NB4 (cell line): ENCODE measurements around the gene HESX1.

Source experiments
- DNase-seq: peaks from one replicate; pipeline ENCODE4 v3.0.0; 2010; ENCODE audit warnings: low read depth
- H3K4me3 ChIP-seq: one replicate; pipeline ENCODE4 v1.5.1; 2011; ENCODE audit warnings: mild to moderate bottlenecking, low read depth, low read length, moderate library complexity
- MYC ChIP-seq: IDR thresholded peaks from 2 replicates; pipeline ENCODE4 v1.6.1; 2011; ENCODE audit warnings: low read depth, low read length
- POLR2A ChIP-seq: IDR thresholded peaks from 2 replicates; pipeline ENCODE4 v1.6.1; 2011; ENCODE audit warnings: mild to moderate bottlenecking; ENCODE audit not compliant: insufficient read length; ENCODE audit errors: extremely low read depth
- TF ChIP-seq, protein P1 (sequence below): IDR thresholded peaks from one replicate; pipeline ENCODE4 v1.5.1; 2012; ENCODE audit warnings: low read depth, low read length
- TF ChIP-seq, protein P2 (sequence below): IDR thresholded peaks from 2 replicates; pipeline ENCODE4 v1.6.1; 2011; ENCODE audit warnings: low read depth, low read length

Gene HESX1

DNA sequence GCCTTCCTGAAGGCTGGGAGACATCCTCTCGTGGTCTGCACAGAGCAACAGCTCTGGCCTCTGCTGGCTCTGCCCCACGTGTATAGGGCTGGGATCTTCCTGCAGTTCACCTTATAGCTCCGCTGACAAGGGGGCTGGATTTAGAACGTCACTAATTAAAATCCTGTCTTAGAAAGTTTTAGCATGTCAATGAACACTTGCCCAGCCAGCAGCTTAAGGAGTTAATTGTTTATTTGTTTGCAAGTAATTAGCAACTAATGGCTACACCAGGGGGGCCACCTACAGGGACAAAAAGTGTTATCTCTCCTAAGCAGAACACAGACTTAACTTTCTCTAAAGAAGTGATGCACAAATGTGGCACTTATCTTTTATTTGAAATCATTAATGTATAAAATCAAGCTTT, at the start of gene HESX1:
TSS of gene HESX1 (minus strand) at position 84 of the 403 bp plus-strand sequence. CDS start at position 24, 60 bp downstream.
- H3K4me3 ChIP-seq, result no peak within 1 kb of the TSS
- TF ChIP-seq, protein P1, sequence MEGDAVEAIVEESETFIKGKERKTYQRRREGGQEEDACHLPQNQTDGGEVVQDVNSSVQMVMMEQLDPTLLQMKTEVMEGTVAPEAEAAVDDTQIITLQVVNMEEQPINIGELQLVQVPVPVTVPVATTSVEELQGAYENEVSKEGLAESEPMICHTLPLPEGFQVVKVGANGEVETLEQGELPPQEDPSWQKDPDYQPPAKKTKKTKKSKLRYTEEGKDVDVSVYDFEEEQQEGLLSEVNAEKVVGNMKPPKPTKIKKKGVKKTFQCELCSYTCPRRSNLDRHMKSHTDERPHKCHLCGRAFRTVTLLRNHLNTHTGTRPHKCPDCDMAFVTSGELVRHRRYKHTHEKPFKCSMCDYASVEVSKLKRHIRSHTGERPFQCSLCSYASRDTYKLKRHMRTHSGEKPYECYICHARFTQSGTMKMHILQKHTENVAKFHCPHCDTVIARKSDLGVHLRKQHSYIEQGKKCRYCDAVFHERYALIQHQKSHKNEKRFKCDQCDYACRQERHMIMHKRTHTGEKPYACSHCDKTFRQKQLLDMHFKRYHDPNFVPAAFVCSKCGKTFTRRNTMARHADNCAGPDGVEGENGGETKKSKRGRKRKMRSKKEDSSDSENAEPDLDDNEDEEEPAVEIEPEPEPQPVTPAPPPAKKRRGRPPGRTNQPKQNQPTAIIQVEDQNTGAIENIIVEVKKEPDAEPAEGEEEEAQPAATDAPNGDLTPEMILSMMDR, result no peak
- no peak for TF ChIP-seq MYC
- no peak for DNase-seq

DNA sequence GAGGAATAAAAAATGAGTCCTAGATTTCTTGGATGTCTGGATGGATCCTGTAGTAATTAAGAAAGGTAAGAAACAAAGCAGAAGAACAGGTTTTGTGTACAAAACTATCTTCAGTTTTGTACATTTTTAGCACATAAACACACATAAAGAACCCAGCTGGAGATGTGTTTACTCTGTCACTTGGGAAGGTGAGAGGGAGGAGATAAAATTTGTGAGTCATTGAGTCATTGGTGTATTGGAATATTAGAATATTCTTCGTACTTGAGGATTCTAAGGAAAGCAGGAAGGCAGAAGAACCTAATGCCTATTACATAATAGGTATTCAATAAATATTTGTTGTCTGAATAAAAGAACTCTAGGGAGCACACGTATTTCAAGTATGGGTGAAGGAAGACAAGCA, 45.2 kb upstream of the HESX1 start:
- no peak overlapping the region for H3K4me3 ChIP-seq
- TF ChIP-seq MYC, result no peak
- no peak for TF ChIP-seq POLR2A
- TF ChIP-seq, protein P2, sequence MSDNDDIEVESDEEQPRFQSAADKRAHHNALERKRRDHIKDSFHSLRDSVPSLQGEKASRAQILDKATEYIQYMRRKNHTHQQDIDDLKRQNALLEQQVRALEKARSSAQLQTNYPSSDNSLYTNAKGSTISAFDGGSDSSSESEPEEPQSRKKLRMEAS, result no peak
- TF ChIP-seq, protein P1, result no peak
- no peak for DNase-seq

DNA sequence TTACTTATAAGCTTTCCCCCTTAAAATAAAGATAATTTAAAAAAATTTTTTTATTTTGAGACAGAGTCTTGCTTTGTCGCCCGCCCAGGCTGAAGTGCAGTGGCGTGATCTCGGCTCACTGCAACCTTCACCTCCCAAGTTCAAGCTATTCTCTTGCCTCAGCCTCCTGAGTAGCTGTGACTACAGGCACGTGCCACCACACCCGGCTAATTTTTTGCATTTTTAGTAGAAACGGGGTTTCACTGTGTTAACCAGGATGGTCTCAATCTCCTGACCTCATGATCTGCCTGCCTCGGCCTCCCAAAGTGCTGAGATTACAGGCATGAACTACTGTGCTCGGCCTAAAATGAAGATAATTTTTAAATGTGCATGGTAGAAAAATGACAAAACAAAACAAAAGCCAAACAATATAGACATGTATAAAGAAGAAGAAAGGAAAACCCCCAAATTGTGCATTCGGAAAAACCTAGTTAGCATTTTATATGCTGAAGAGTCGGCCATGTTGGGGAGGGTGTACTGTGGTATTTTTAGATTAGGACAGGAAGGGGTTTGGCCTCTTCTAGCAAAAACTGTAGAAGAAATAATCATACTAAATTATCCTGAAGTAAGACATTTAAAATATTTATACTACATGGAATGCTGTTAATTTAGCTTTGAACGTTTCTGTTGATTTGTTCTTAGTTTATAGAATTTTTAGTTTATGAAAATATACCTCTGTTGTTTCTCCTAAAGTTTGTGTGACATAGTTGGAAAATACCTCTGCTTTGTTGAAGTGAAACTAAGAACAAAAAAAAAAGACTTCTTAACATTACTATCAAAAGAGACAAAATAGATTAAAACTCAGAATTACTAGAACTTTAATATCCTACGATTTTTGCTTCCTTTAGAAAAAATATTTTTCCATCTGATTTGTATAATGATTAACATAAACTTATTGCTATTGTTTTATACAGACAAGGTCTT, 35.1 kb upstream of the HESX1 start:
- no peak overlapping the region for H3K4me3 ChIP-seq
- DNase-seq, result no peak
- TF ChIP-seq MYC (no peak), POLR2A (no peak)
- TF ChIP-seq, protein P1, result no peak
- TF ChIP-seq, protein P2, result no peak

DNA sequence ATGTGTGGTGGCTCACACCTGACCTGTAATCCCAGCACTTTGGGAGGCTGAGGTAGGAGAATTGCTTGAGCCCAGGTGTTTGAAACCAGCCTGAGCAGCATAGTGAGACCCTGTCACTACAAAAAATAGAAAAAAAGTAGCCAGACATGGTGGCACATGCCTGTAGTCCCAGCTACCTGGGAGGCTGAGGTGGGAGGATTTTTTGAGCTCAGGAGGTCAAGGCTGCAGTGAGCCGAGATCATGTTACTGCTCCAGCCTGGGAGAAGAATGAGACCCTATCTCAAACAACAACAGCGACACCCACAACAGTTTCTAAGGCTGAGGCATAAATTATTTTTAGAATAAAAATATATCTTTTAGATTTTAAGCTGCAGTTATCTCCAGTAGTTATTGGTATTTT, 34.0 kb upstream of the HESX1 start:
- no peak for DNase-seq
- no peak overlapping the region for H3K4me3 ChIP-seq
- TF ChIP-seq, protein P2, result no peak

DNA sequence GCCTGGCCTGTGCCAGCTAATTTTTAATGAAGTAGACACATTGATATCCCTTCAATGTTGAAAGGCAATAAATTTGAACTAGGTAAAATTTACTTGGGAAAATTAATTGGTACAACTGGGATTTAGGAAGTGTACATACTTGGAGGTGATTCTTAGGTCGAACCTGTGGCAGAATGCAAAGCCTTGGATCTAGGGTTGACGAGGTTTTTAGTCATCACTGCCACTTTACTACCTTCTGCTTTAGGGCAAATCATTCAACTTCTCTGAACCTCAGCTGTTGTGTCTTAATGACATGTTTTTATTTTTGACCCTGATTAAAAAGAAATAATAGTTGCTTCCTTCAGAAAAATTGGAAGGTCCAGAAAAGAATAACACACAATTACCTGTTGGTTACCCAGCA, 30.2 kb upstream of the HESX1 start:
- peak; percentile 7 for DNase-seq
- TF ChIP-seq, protein P1, result no peak
- TF ChIP-seq POLR2A (no peak), MYC (no peak)
- TF ChIP-seq, protein P2, result no peak
- H3K4me3 ChIP-seq, result peak overlapping the region; percentile 0

DNA sequence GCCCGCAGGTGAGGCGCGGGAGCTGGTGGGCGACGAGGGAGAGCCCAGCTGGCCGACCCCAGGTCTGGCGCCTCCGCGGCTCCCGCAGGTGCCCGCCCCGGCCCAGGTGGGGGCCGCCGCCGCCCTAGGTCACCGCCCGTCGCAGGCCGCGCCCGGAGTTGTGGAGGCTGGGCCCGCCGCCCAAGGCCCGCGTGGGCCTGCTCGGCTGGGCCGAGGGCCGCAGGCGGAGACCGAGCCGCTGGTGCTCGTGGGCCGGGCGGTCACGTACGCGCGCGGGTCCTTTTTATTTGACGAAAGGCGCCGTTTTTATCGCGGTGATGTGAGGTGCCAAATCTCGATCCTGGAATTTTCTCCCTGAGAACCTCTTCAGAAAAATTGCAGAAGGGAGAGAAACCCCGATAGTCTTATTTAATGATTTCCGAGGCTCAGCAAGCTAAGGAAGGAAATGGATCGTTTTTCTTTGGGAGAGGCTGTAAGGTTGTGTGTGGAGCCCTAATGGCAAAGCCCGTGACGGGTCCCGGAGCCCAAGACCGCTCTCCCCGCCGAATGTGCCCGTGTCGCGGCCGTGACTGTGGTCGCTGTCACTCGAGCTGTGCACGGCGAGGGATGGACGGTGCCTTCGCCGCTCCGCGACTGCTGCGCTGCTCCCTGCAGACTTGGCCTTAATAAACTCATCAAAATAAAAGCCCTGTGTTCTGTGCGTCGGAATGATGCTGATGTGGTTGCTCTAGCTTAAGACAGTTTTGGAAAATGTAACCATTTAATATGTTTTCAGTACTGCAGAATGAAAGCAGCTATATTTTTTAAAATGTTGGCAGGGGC, 28.4 kb upstream of the HESX1 start:
- TF ChIP-seq, protein P2, result 0 out of 2 replicates have a peak, but pooled peaks have one; percentile 5
- no peak for TF ChIP-seq POLR2A
- TF ChIP-seq, protein P1, result no peak
- peak; percentile 30 for TF ChIP-seq MYC
- H3K4me3 ChIP-seq, result peak overlapping the region; percentile 92
- peak; percentile 66 for DNase-seq
